ENCODE results near the gene VRK3. TPM values are rescaled to one million over a fixed set of nuclear protein-coding genes. Genes with fewer than 3 reads are reported as not detected.
A peak's percentile ranks its signal among the peaks of the same experiment; 100 is the strongest.

VRK3 gene
- total RNA-seq, 1 experiment from 2014 or later = 41.7 TPM

- no peak for DNase-seq (ENCODE audit: low read depth)
These were observed 5.1 kb upstream of the VRK3 start for GRCh38 chr19:50030225-50030624.

GRCh38 chr19:50026550-50026906 is 1.4 kb upstream of the VRK3 start:
- no peak for DNase-seq (ENCODE audit: low read depth)

- DNase-seq (ENCODE audit: low read depth) = peak; percentile 96
These were observed 800 bp upstream of the VRK3 start, which contains the start of gene ZNF473 for GRCh38 chr19:50025794-50026549. ZNF473 (plus strand) TSS chr19:50026005; CDS start chr19:50031083, 5,078 bp downstream.

GRCh38 chr19:50024719-50025021 is 502 bp downstream of the VRK3 start:
- no peak for DNase-seq (ENCODE audit: low read depth)

GRCh38 chr19:50022823-50023222 is 2.3 kb downstream of the VRK3 start:
- no peak for DNase-seq (ENCODE audit: low read depth)

- no peak for DNase-seq (ENCODE audit: low read depth)
These were observed 4.7 kb downstream of the VRK3 start for GRCh38 chr19:50020481-50020880.

- DNase-seq (ENCODE audit: low read depth) = no peak
These were observed 8.9 kb downstream of the VRK3 start for GRCh38 chr19:50016225-50016807.

GRCh38 chr19:50008532-50008931 is 16.6 kb downstream of the VRK3 start:
- no peak for DNase-seq (ENCODE audit: low read depth)

- no peak for DNase-seq (ENCODE audit: low read depth)
These were observed 17.2 kb downstream of the VRK3 start for GRCh38 chr19:50007947-50008346.

- DNase-seq (ENCODE audit: low read depth) = no peak
These were observed 18.0 kb downstream of the VRK3 start for GRCh38 chr19:50007170-50007569.

- DNase-seq (ENCODE audit: low read depth) = no peak
These were observed 19.7 kb downstream of the VRK3 start for GRCh38 chr19:50005428-50005827.

GRCh38 chr19:50003810-50004419 is 21.3 kb downstream of the VRK3 start:
- peak; percentile 99 for DNase-seq (ENCODE audit: low read depth)

GRCh38 chr19:50003254-50003788 is 21.9 kb downstream of the VRK3 start:
- DNase-seq (ENCODE audit: low read depth) = no peak

GRCh38 chr19:50002386-50002960 is 22.7 kb downstream of the VRK3 start:
- DNase-seq (ENCODE audit: low read depth) = no peak

GRCh38 chr19:50001775-50002174 is 23.4 kb downstream of the VRK3 start:
- no peak for DNase-seq (ENCODE audit: low read depth)

GRCh38 chr19:50000841-50001557 is 24.2 kb downstream of the VRK3 start:
- no peak for DNase-seq (ENCODE audit: low read depth)

GRCh38 chr19:50000038-50000840 is 24.9 kb downstream of the VRK3 start:
- no peak for DNase-seq (ENCODE audit: low read depth)

GRCh38 chr19:49999371-50000010 is 25.7 kb downstream of the VRK3 start:
- no peak for DNase-seq (ENCODE audit: low read depth)

GRCh38 chr19:49997709-49998108 is 27.5 kb downstream of the VRK3 start:
- peak; percentile 39 for DNase-seq (ENCODE audit: low read depth)

GRCh38 chr19:49988433-49988832 is 36.7 kb downstream of the VRK3 start:
- DNase-seq (ENCODE audit: low read depth) = peak; percentile 75

- no peak for DNase-seq (ENCODE audit: low read depth)
These were observed 37.2 kb downstream of the VRK3 start for GRCh38 chr19:49988007-49988406.
